Islet of Langerhans (tissue), 1 donor: ENCODE data around the gene UGT1A7.

Experiments used
- FAIRE-seq: peaks from one replicate; lab custom pipeline; 2011; peaks lifted over from hg19 to GRCh38; lab: Jason Lieb, UNC

The UGT1A7 gene

GRCh38 chr2:233800208-233800607 lies 118.5 kb downstream of the UGT1A7 start:
- no peak for FAIRE-seq

DNA sequence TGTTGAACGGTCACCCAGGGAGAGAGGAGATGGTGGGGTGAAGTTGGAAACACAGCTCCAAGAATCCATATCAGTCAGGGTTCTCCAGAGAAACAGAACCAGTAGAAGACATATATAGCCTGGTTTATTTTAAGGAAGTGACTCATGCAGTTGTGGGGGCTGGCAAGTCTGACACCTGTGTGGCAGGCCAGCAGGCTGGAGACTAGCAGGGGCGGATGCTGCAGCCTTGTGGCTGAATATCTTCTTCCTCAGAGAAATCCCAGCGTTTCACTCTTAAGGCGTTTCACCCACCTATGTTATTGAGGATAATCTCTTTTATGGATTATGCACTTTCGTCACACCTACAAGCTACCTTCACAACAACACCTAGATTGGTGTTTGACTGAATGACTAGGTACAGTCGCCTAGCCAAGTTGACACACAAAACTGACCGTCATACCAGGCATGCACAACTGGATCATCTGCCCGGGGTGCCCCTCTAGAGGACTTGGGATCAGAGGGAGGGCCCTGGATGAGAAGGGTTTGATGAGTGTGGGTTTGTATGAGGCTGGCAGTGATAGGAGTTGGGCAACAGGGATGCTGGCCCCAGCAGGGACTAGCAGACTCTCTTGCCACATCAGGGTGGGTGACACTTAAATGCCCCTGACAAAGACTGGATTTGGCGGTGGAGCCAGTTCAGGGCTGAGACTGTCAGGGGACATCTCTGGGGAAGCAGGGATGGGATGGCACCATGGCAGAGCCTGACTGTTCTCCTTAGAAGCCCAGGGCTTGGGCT lies 119.8 kb downstream of the UGT1A7 start:
- no peak for FAIRE-seq

- no peak for FAIRE-seq
Measured at GRCh38 chr2:233802132-233802815, 120.6 kb downstream of the UGT1A7 start.

DNA sequence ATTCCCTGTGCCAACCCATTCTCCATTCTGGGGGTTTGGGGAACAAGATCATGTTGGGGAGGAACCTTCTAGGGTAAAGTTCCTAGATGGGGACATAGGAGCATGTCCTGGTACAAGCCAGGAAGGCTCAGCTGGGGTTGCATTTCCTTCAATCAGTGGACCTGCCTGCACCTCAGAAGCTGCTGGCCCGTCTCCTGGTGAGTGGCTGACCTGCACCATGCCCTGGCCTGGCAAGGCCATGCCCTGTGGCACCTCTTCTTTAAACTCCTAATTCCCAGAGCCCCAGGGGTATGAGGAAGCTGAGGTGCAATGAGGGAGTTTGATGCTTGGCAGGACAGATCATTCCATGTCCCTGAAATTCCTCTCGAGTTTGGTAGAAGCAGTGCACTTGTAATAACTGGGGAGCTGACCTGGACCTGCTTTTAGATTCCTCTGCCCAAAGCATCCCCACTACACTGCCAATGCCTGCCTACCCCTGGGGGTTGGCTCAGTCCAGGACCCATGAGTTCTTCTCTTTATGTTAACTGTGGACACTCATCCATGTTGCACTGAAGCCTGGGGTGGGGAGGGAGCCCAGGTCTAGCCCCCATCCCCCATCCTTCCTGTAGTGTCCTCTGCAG lies 121.7 kb downstream of the UGT1A7 start:
- FAIRE-seq: no peak

DNA sequence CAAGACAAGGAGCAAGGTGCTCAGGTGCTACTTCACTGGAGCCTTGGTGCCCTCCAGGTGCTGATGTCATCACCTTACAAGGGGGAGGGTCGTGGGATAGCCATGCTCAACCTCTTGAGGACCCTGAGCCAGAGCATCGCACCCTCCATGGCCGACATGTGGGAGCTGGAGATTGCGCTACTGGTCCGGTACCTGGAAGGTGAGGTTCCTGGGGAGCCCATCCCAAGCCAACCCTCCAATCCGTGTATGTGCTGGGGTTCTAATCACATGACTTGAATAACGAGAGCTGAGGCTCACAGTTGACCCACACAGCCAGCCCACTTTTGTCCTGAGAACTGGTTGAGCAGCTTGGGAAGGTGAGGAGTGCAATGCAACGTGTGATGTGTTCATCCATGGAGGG lies 122.3 kb downstream of the UGT1A7 start:
- FAIRE-seq: no peak

GRCh38 chr2:233807215-233807865 lies 125.6 kb downstream of the UGT1A7 start:
- FAIRE-seq: no peak

DNA sequence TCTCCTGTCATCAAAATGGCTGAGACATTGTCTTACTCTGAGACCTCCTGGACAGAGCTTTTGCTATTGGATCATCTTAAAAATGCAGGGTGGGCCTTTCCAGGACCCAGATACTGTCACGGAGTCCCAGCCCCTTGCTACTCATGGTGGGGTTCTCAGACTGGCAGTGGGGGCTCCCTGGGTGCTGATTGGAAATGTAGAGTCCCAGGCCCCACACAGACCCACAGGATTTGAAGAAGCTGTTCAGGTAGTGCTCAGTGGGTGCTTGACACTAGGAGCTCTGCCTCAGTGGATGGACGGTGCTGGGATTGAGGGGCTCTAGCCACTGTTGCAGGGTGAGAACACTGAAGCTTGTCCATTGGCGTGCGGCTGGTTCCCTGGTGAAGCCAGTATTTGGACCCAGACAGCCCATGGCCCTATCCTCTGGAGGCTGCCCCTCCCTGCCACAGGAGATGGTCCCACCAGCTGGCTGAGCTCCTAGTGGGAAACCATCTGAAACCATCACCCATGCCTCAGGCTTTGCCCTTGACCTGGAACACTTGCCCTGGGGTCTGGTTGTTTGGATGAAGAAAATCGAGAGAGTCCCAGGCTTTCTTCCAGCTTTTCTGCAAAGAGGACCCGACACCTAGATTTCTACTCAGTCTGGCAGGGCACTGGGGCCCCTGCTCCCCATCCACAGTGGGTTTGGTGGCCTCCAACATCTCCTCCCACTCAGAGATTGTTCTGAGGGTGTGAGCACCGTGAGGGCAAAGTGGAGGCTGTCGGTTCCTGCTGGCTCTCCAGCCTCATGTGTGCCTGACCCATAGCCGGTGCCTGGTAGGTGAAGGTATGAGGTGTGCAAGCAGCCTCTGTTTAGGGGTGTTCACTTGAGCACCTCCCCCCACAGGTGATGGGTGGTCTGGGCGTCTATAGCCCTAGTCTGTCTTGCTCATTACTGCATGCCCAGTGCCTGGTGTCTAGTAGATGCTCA lies 126.5 kb downstream of the UGT1A7 start:
- FAIRE-seq: no peak

DNA sequence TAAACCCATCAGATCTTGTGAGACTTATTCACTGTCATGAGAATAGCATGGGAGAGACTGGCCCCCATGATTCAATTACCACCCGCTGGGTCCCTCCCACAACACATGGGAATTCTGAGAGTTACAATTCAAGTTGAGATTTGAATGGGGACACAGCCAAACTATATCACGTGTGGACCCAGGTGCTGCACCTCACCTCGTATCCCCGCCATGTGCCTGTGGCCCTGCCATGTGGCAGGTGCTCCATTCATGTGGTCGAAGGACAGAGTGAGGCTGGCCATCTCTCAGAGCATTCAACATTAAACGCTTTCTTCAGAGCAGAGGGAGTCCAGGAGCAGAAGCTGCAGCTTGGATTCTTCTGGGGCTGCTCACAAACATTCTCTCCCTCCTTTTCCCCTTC lies 128.7 kb downstream of the UGT1A7 start:
- FAIRE-seq: no peak

GRCh38 chr2:233811087-233811486 lies 129.4 kb downstream of the UGT1A7 start:
- FAIRE-seq: no peak

GRCh38 chr2:233811732-233812131 lies 130.0 kb downstream of the UGT1A7 start:
- FAIRE-seq: no peak

DNA sequence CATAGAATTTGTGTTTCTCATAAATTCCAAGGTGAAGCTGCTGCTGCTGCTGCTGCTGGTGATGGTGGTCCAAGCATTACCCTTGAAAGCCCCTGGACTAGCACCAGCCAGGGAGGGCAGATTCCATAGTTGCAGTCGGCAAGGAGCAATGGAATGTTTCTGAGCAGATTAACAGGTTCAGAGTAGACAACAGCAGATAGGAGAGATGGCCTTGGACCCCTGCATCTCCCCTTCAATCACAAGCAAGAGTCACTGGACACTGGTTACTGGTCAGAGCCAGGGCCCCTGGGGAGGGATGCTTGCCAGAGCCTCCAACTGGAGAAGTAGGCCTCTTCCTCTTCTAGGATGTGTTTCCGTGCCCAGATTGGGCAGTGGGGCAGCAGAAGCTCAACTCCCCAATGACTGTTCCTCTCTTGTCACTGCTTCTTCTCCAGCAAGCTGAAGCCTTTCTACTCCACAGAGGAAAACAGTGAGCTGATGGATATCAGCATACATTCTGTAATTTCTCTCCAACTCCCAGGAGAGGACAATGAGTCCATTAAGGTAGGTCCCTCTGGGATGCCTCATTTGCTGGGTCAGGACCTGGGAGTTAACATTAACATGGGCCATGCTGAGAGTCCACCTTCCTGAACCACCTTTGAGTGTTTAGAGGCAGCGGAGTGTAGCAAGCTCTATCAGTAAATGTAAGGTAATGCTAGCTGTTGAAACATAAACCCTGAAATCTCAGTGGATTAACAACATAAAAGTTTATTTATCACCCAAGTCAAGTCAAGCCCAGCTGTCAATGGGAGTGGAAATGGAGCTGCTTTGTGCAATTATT lies 131.7 kb downstream of the UGT1A7 start:
- FAIRE-seq: no peak

GRCh38 chr2:233814056-233814835 lies 132.5 kb downstream of the UGT1A7 start:
- FAIRE-seq: no peak

- no peak for FAIRE-seq
Measured at GRCh38 chr2:233815861-233816260, 134.2 kb downstream of the UGT1A7 start.

GRCh38 chr2:233816334-233816733 lies 134.6 kb downstream of the UGT1A7 start:
- no peak for FAIRE-seq

GRCh38 chr2:233816771-233817170 lies 135.1 kb downstream of the UGT1A7 start:
- no peak for FAIRE-seq

GRCh38 chr2:233817361-233817911 lies 135.7 kb downstream of the UGT1A7 start:
- no peak for FAIRE-seq

DNA sequence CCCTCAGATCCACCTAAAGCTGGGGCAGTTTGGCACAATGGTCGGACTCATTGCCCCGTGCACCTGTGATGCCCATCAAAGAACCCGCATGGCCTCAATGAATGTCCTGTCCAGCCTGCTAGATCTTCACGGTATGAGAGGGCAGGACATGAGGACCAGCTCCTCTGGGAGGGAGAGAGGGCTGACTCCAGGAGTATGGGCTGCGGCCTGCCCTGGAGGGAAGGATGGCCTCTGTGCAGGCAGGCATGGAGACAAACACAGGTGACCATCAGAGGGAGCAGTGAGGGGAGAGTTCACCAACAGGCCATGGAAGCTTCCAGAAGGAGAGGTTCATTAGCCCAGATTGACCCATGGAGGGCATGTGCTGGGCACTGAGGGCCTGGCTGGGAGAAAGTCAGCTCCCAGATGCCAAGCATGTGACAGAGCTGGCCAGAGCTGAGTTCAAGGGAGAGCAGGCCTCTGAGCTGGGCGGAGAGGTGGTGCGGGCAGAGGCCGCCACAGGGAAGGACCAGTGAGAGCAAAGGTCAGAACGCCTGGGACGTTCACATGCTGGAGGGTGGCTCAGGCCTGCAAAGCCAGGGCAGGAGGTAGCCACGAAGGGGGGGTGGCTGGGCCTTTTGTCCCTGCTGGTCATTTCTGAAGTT lies 136.4 kb downstream of the UGT1A7 start:
- no peak for FAIRE-seq

DNA sequence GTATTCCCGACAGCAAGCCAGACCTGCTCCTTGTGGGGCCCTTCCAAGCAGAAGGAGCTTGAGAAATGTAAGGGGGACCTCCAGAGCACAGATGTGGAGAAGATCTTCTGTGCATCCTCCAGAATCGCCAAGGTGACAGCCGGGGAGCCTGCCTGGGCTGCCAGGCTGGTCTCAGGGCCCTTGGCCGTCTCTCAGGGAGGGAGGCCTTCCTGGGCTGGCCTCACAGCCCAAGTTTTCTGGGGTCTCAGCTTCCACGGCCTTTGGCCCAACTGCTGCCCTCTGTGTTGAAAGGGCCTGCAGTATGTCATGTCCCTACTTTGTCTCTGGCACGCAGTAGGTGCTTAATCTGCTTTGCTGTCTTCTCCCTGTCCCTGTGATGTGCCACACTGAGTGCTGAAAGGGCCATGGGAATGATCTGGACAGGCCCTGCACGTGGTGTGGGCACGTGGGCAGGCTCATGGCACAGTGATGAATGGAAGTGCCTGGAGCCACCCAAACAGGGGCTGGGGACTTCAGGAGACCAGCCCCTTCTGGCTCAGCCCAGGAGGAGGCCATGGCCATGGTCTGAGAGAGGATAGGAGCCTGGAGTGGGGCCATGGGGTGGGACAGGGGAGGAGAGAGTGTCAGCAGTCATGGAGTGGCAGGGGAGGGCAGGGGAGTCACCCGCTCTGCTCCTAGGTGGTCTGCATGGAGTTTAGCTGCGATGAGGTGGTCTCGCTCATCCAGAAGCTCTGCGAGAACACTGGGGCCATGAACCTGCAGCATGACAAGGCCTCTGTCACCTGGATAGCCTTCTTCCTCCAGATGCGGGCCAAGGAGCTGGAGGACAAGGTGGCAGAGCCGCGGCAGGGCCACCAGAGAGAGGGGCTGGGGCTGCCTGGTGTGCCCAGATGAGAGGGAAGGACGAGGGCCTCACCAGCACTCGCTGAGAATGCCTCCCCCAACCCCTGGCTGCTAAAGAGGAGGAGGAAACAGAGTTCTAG lies 137.2 kb downstream of the UGT1A7 start:
- FAIRE-seq: no peak
